ENCODE results near the gene ABHD14A.

DNA sequence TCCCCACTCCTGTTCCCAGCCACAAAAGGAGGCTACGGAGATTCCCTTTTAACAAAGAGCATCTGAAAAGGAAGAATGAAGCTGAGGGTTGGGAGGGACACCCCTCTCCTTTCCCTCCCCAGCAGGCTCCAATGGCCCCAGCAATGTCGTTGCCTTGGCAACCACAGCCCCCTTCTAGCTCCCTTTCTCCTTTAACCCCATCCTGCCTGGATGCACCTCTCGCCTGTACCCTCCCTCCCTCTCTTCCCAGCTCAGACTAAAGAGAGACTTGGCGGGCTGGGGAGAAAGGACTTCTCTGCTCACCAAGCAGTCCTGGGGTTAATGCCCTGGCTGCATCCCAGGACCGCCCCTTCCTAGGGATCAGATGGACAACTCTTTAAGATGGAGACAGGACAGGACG lies 27.9 kb downstream of the ABHD14A start:
- TF ChIP-seq, protein P1, sequence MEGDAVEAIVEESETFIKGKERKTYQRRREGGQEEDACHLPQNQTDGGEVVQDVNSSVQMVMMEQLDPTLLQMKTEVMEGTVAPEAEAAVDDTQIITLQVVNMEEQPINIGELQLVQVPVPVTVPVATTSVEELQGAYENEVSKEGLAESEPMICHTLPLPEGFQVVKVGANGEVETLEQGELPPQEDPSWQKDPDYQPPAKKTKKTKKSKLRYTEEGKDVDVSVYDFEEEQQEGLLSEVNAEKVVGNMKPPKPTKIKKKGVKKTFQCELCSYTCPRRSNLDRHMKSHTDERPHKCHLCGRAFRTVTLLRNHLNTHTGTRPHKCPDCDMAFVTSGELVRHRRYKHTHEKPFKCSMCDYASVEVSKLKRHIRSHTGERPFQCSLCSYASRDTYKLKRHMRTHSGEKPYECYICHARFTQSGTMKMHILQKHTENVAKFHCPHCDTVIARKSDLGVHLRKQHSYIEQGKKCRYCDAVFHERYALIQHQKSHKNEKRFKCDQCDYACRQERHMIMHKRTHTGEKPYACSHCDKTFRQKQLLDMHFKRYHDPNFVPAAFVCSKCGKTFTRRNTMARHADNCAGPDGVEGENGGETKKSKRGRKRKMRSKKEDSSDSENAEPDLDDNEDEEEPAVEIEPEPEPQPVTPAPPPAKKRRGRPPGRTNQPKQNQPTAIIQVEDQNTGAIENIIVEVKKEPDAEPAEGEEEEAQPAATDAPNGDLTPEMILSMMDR (IDR thresholded peaks at IDR 0.05), result no peak
- no peak for TF ChIP-seq POLR2A (IDR thresholded peaks at IDR 0.05)

All from lower leg skin (tissue), 3 donors.